ENCODE data around the gene NUP50.

NUP50 gene

DNA sequence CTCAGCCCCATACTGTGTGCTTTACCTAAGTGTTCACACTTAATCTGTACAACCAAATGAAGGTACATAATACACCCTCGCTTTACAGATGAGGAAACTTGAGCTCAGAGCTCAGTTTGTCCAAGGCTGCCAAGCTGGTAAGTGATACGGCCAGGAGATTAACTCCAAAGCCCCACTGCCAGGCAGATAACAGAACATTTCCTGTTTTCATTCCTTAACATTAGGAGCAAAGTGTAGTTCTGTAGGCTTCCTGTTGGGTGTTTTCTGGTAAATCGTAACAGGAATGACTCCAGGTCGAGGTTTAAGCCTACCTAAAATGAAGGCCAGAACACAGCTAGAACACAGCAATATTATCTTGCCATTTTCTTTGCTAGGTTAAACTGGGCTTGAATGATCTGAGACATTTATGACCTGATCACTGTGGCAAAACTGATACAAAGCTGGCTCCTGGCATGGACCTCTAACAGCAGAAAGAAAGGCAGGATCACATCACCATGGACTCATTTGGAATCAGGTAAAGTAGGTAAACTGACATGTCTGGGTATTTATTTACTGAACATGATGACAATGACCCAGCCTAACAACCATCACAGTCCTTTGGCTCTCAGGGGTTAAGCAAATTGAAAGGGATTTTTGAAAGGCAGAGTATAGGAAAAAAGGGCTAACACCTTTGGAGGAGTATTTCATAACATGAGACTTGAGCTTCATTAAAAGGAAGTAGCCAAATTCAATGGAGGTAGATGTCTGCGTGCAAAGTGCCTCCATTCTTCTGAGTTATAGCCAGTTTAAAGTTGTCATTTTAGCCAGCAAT lies 3.9 kb upstream of the NUP50 start:
- Histone ChIP-seq H2AFZ (ENCODE audit: low read depth, low read length) (no peak overlapping the region), H3K4me2 (ENCODE audit: low read length) (no peak overlapping the region), H3K79me2 (ENCODE audit: low read length) (peaks cover 68% of the 10 kb centered on the region), H3K9me3 (ENCODE audit: insufficient read depth, low read length) (no peaks in the 10 kb centered on the region), H3K4me1 (ENCODE audit: low read length) (peaks cover 6% of the 10 kb centered on the region), H3K27me3 (ENCODE audit: low read depth, low read length) (no peaks in the 10 kb centered on the region), H3K4me3 (ENCODE audit: low read length) (no peak overlapping the region), H4K20me1 (ENCODE audit: insufficient read depth, low read length) (0 out of 2 replicates have a peak, but pooled peaks cover 11% of the 10 kb centered on the region), H3K36me3 (replicated peaks; ENCODE audit: low read depth, low read length) (peaks cover 27% of the 10 kb centered on the region), H3K9ac (ENCODE audit: low read length) (no peak overlapping the region), H3K27ac (ENCODE audit: low read length) (no peak overlapping the region)
- TF ChIP-seq, protein P1, sequence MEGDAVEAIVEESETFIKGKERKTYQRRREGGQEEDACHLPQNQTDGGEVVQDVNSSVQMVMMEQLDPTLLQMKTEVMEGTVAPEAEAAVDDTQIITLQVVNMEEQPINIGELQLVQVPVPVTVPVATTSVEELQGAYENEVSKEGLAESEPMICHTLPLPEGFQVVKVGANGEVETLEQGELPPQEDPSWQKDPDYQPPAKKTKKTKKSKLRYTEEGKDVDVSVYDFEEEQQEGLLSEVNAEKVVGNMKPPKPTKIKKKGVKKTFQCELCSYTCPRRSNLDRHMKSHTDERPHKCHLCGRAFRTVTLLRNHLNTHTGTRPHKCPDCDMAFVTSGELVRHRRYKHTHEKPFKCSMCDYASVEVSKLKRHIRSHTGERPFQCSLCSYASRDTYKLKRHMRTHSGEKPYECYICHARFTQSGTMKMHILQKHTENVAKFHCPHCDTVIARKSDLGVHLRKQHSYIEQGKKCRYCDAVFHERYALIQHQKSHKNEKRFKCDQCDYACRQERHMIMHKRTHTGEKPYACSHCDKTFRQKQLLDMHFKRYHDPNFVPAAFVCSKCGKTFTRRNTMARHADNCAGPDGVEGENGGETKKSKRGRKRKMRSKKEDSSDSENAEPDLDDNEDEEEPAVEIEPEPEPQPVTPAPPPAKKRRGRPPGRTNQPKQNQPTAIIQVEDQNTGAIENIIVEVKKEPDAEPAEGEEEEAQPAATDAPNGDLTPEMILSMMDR (IDR thresholded peaks at IDR 0.05; ENCODE audit: low read depth, low read length), result no peak
- TF ChIP-seq EZH2phosphoT487 (IDR thresholded peaks at IDR 0.05; ENCODE audit: low read depth), result no peak

DNA sequence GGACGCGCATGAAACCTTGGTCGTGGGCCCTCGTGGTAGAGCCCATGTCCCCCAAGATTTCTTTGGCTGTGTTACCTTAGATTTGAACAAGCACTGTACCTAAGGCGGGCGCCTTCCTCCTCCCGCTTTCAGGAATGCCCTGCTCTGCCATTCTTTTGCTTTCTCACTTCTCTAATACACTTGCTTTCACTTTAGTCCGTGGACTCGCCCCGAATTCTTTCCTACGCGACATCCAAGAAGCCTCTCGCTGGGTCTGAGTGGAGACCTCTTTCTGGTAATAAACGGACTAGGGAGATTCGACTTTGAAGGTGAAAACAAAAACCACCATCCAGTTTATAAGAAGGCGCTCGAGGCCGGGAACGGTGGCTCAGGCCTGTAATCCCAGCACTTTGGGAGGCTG lies 1.2 kb upstream of the NUP50 start:
- Histone ChIP-seq H3K4me3 (ENCODE audit: low read length) (peak overlapping the region; percentile 90), H3K27ac (ENCODE audit: low read length) (no peak overlapping the region), H2AFZ (ENCODE audit: low read depth, low read length) (no peak overlapping the region), H3K9ac (ENCODE audit: low read length) (peak overlapping the region; percentile 86), H3K4me2 (ENCODE audit: low read length) (peak overlapping the region; percentile 93), H3K27me3 (ENCODE audit: low read depth, low read length) (no peaks in the 10 kb centered on the region), H3K79me2 (ENCODE audit: low read length) (peaks cover 94% of the 10 kb centered on the region), H3K9me3 (ENCODE audit: insufficient read depth, low read length) (no peaks in the 10 kb centered on the region), H4K20me1 (ENCODE audit: insufficient read depth, low read length) (0 out of 2 replicates have a peak, but pooled peaks cover 17% of the 10 kb centered on the region), H3K4me1 (ENCODE audit: low read length) (peaks cover 14% of the 10 kb centered on the region), H3K36me3 (replicated peaks; ENCODE audit: low read depth, low read length) (peaks cover 28% of the 10 kb centered on the region)
- TF ChIP-seq, protein P1 (IDR thresholded peaks at IDR 0.05; ENCODE audit: low read depth, low read length), result no peak
- TF ChIP-seq EZH2phosphoT487 (IDR thresholded peaks at IDR 0.05; ENCODE audit: low read depth), result no peak

DNA sequence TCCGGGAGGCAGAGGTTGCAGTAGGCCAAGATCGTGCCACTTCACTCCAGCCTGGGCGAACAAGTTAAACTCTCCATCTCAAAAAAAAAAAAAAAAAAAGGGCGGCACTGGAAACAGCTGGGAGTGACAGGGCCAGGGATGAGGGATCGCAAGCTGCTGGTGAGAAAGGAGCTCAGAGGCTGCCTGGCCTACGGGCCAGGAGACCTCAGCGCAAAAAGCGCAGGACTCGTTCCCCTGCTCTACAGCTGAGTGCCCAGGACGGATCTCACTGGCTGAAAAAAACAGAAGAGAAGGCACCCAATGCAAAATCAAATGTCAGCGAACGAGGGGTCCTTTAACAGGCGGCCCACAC lies 650 bp upstream of the NUP50 start:
- Histone ChIP-seq H3K27me3 (ENCODE audit: low read depth, low read length) (no peaks in the 10 kb centered on the region), H3K4me3 (ENCODE audit: low read length) (peak overlapping the region; percentile 90), H4K20me1 (ENCODE audit: insufficient read depth, low read length) (0 out of 2 replicates have a peak, but pooled peaks cover 17% of the 10 kb centered on the region), H3K79me2 (ENCODE audit: low read length) (peaks cover 96% of the 10 kb centered on the region), H2AFZ (ENCODE audit: low read depth, low read length) (peak overlapping the region; percentile 53; the same call in 1 of the 2 replicates), H3K36me3 (replicated peaks; ENCODE audit: low read depth, low read length) (peaks cover 28% of the 10 kb centered on the region), H3K4me1 (ENCODE audit: low read length) (peaks cover 14% of the 10 kb centered on the region), H3K9ac (ENCODE audit: low read length) (peak overlapping the region; percentile 86), H3K27ac (ENCODE audit: low read length) (peak overlapping the region; percentile 57), H3K4me2 (ENCODE audit: low read length) (peak overlapping the region; percentile 93), H3K9me3 (ENCODE audit: insufficient read depth, low read length) (no peaks in the 10 kb centered on the region)
- TF ChIP-seq, protein P1 (IDR thresholded peaks at IDR 0.05; ENCODE audit: low read depth, low read length), result no peak
- no peak for TF ChIP-seq EZH2phosphoT487 (IDR thresholded peaks at IDR 0.05; ENCODE audit: low read depth)

DNA sequence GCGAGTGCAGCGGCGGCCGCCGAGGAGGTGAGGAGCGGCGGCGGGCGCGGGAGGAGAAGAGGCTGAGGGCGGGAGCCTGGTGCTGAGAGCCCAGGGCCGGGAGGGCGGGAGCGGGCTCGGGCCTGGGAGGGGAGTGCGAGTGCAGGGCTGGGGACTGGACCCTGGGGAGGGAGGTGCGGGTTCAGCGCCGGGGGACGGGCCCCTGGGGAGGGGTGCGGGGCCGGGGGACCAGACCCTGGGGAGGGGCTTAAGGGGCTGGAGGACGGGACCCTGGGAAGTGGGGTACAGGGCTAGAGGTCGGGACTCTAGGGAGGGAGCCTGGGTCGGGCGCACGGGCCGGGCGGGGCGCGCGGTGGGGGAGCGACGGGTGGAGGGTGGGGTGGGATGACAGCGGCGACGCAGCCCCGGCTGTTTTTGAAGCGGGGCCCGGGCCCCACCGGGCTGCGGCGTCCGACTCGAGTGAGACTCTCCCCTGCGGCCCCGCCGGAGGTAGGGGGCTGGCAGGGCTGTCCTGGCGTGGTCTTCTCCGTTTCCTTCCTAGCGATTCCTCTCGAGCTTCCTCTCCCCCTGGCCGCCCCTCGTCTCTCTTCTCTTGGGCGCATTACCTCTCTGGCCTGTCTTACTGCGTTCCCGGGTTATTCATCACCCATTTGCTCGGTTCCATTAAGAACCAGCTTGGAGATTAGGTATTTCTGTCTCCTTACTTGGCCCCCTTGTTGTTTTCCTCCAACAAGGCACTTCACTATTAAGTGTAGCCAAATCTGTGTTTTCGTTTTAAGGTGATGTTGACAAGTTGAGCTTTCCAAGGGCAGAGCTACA lies 754 bp downstream of the NUP50 start:
- 0 out of 2 replicates have a peak, but pooled peaks cover 17% of the 10 kb centered on the region for H4K20me1 ChIP-seq (ENCODE audit: insufficient read depth, low read length)
- peaks cover 34% of the 10 kb centered on the region for H3K36me3 ChIP-seq (replicated peaks; ENCODE audit: low read depth, low read length)
- TF ChIP-seq, protein P1 (IDR thresholded peaks at IDR 0.05; ENCODE audit: low read depth, low read length), result no peak
- TF ChIP-seq EZH2phosphoT487 (IDR thresholded peaks at IDR 0.05; ENCODE audit: low read depth), result no peak

More for the DNA sequence above, 754 bp downstream of the NUP50 start:
- peaks cover 14% of the 10 kb centered on the region for H3K4me1 ChIP-seq (ENCODE audit: low read length)
- H3K79me2 ChIP-seq (ENCODE audit: low read length), result peaks cover 93% of the 10 kb centered on the region
- H3K9me3 ChIP-seq (ENCODE audit: insufficient read depth, low read length), result no peaks in the 10 kb centered on the region
- peak overlapping the region; percentile 77 for H3K9ac ChIP-seq (ENCODE audit: low read length)
- peak overlapping the region; percentile 75 for H3K27ac ChIP-seq (ENCODE audit: low read length)
- peak overlapping the region; percentile 90 for H3K4me3 ChIP-seq (ENCODE audit: low read length)
- H2AFZ ChIP-seq (ENCODE audit: low read depth, low read length), result no peak overlapping the region; the same call in 1 of the 2 replicates
- no peaks in the 10 kb centered on the region for H3K27me3 ChIP-seq (ENCODE audit: low read depth, low read length)
- H3K4me2 ChIP-seq (ENCODE audit: low read length), result peak overlapping the region; percentile 93
